ENCODE measurements around the gene NGDN. TPM values are rescaled to one million over a fixed set of nuclear protein-coding genes. Genes with fewer than 3 reads are reported as not detected.

NGDN gene
- total and polyA plus RNA-seq, 4 donors: 18.2 to 26.9 (median 22.9) TPM

DNA sequence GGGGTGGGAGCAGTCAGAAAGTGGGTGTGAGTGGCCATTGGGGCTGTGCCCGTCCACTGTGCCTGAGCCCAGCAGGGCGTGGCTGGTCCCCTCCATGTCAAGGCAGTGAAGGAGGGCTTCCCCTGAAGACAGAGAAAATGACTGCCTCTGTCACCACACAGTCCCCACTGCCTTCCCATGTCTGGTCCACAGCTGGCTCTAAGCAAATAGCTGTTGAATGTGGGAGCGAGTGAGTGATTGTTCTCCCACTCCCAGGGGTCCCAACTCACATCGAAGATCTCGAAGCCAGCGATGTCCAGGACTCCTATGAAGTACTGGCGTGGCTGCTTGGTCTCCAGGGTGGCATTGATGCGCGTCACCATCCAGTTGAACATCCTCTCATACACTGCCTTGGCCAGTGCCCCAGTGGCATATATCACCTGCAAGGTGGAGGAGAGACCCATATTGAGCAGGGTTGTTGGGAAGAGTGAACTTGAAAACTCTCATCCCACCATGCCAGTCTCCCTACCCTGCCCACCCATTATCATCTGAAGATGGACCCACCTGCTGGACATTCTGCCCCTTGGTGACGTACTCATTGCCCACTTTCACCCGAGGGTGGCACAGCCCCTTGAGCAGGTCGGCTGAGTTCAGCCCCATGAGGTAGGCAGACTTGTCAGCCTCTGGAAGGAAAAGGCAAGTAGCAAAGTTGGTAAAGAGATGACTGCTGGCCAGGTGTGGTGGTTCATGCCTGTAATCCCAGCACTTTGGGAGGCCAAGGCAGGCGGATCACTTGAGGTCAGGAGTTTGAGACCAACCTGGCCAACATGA is 40.6 kb upstream of the NGDN start:
- Histone ChIP-seq H3K4me1 (ENCODE audit: control insufficient read depth in 4 of 4, insufficient read depth in 4 of 4, low read length in 3 of 4) (no peaks in the 10 kb centered on the region), H3K4me3 (ENCODE audit: low read depth in 1 of 3, low read length in 3 of 3) (no peak overlapping the region), H3K9me3 (ENCODE audit: control insufficient read depth in 4 of 4, low read length in 3 of 4) (no peaks in the 10 kb centered on the region), H3K27me3 (ENCODE audit: control insufficient read depth in 4 of 4, insufficient read depth in 4 of 4, low read length in 3 of 4) (no peaks in the 10 kb centered on the region), H3K27ac (ENCODE audit: low read depth in 1 of 2, low read length in 2 of 2) (no peak overlapping the region), H3K9ac (ENCODE audit: low read depth in 1 of 2, low read length in 2 of 2) (no peak overlapping the region), H3K36me3 (ENCODE audit: control insufficient read depth in 4 of 4, insufficient read depth in 3 of 4, low read depth in 1 of 4, low read length in 3 of 4) (no peaks in the 10 kb centered on the region)
- whole genome bisulfite sequencing: 85% methylated on average over 13 of the region's 13 CpGs
- DNase-seq (ENCODE audit: low spot score): no peak
- TF ChIP-seq FOXA2 (IDR thresholded peaks at IDR 0.05) (no peak), RAD21 (IDR thresholded peaks at IDR 0.05) (no peak), GABPA (IDR thresholded peaks at IDR 0.05 in 1 of 2, conservative IDR thresholded peaks at IDR 0.05 in 1 of 2) (no peak), RXRA (IDR thresholded peaks at IDR 0.05) (no peak), HNF4A (conservative IDR thresholded peaks at IDR 0.05) (no peak), YY1 (IDR thresholded peaks at IDR 0.05) (no peak), HNF4G (IDR thresholded peaks at IDR 0.05) (no peak), ZBTB33 (IDR thresholded peaks at IDR 0.05) (no peak), CTCF (IDR thresholded peaks at IDR 0.05; ENCODE audit: low read depth, low read length, missing input control) (no peak)
- TF ChIP-seq, protein P1, sequence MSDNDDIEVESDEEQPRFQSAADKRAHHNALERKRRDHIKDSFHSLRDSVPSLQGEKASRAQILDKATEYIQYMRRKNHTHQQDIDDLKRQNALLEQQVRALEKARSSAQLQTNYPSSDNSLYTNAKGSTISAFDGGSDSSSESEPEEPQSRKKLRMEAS (IDR thresholded peaks at IDR 0.05): no peak

DNA sequence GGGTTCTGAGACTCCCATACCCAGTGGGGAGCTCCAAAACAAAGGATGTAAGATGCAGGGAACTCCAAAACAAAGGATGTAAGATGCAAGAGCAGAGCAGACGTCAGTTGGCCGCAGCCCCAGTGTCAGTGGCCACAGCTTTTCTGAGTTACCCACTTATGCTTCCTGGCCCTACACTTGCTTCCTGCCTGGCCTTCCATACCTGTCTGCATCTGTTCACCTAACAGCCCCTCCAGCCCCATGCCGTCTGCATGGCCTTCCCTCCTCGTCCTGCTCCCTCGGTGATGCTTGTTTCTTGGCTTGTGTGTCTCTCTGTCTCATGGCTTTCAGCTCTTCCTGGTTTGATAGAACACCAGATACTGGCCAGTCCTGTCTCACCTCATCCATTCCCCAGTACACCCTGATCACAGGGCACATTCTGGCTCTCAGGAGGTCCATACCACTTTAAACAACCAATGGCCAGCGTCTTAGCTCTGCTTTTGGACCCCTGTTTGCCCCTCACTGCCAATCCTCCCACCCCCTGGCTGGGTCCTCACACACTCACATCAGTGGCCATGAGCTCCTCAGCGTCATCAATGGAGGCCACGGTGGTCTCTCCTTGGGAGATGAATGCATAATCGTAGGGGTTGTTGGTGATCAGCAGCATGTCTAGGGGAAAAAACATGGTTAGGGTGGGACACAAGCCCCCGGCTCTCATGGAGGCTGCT is 39.3 kb upstream of the NGDN start:
- H3K27ac ChIP-seq (ENCODE audit: low read depth in 1 of 2, low read length in 2 of 2): no peak overlapping the region
- no peaks in the 10 kb centered on the region for H3K4me1 ChIP-seq (ENCODE audit: control insufficient read depth in 4 of 4, insufficient read depth in 4 of 4, low read length in 3 of 4)
- H3K36me3 ChIP-seq (ENCODE audit: control insufficient read depth in 4 of 4, insufficient read depth in 3 of 4, low read depth in 1 of 4, low read length in 3 of 4): no peaks in the 10 kb centered on the region
- 78% methylated on average over 10 of the region's 10 CpGs for WGBS
- H3K27me3 ChIP-seq (ENCODE audit: control insufficient read depth in 4 of 4, insufficient read depth in 4 of 4, low read length in 3 of 4): no peaks in the 10 kb centered on the region
- DNase-seq (ENCODE audit: low spot score): no peak
- H3K9me3 ChIP-seq (ENCODE audit: control insufficient read depth in 4 of 4, low read length in 3 of 4): no peaks in the 10 kb centered on the region
- TF ChIP-seq FOXA1 (IDR thresholded peaks at IDR 0.05) (no peak), HNF4G (IDR thresholded peaks at IDR 0.05) (no peak), NR2F2 (IDR thresholded peaks at IDR 0.05) (no peak), ATF3 (IDR thresholded peaks at IDR 0.05) (no peak), FOXA2 (IDR thresholded peaks at IDR 0.05) (no peak), SP1 (IDR thresholded peaks at IDR 0.05) (no peak), YY1 (IDR thresholded peaks at IDR 0.05) (no peak), EGR1 (IDR thresholded peaks at IDR 0.05; ENCODE audit: low read depth in 2 of 2) (no peak), JUND (IDR thresholded peaks at IDR 0.05) (no peak), RAD21 (IDR thresholded peaks at IDR 0.05) (no peak)
- TF ChIP-seq, protein P1 (IDR thresholded peaks at IDR 0.05): no peak
- no peak overlapping the region for H3K4me3 ChIP-seq (ENCODE audit: low read depth in 1 of 3, low read length in 3 of 3)
- H3K9ac ChIP-seq (ENCODE audit: low read depth in 1 of 2, low read length in 2 of 2): no peak overlapping the region

Measured in liver (tissue), 9 donors.